ENCODE measurements around the gene FGG.
A peak's percentile ranks its signal among the peaks of the same experiment; 100 is the strongest.

Gene FGG

DNA sequence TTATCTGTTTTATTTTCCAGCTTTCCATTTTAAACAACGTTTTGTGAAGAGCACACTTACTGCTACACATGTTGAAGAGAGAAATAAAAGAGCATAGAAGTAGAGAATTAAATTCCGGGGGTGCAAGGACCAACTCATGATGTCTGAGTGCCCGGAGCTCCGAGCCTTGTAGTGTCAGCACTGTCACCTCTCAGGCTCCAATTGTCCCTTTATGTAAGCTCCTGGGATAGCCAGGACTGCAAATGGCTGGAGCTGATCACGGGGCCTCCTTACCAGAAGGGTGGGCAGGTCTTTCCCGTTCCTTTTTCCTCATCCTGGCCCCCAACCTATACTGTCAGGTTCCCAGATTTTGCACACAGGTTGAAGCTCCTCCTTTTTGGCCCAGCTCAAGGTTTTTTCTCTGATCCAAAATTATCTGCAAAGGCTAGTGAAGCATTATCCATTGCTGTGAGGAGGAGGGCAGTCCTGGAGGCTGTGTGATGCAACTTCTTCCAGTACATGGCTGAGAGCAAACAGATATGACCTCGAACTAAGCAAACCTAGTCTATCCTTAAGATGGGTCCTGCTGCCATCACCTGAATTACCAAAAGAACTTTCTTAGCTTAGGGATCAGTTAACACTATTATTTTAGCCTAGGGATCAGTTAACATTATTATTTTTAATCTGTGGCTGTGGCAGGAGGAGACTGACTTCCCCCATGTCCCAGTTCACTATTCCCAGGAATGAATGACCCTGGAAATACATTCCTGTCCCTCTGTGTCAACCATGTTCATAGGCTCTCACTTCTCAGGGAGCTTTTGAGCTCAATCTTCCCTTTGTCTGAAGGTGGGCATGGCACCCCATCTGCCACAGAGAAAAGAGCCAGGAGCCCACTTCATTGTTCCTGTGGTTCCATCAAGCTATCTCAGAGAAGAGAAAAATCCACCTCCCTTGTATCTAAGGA, at the start of gene FGG:
Gene FGG (minus strand): TSS at position 185 of the 943 bp plus-strand sequence. CDS start 47 bp downstream, at position 138.
- no peaks in the 10 kb centered on the region for H3K27me3 ChIP-seq (ENCODE audit: insufficient read depth, low read length)
- no peaks in the 10 kb centered on the region for H3K9me3 ChIP-seq (ENCODE audit: insufficient read depth, low read depth, low read length)
- H3K27ac ChIP-seq (ENCODE audit: low read length) = no peak within 1 kb of the TSS
- H3K9ac ChIP-seq (ENCODE audit: low read depth, low read length) = no peak within 1 kb of the TSS
- no peak within 1 kb of the TSS for H3K4me3 ChIP-seq (ENCODE audit: low read length)
- H3K36me3 ChIP-seq (ENCODE audit: insufficient read depth, low read depth, low read length) = no peaks in the 10 kb centered on the region
- no peaks in the 10 kb centered on the region for H3K4me1 ChIP-seq (ENCODE audit: insufficient read depth, low read length)

DNA sequence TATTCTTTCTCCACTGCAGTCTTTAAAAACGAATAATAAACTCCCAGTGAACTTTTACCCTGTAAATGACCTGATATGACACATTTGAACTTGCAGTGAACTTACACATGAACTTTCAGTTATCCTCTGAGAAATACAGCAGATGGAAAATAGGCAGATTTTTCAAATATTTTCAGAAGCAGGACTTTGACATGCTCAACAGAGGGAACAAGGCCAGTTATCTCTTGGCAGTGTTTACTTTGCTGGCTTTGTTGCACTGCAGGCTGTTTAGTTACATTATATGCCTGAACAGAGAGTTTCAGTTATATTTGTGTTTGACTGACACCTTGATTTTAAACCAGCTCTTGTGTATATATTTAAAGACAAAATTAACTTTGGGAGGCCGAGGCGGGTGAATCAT, 47.6 kb upstream of the FGG start:
- Histone ChIP-seq H3K9ac (ENCODE audit: low read depth, low read length) (no peak overlapping the region), H3K36me3 (ENCODE audit: insufficient read depth, low read depth, low read length) (no peaks in the 10 kb centered on the region), H3K27ac (ENCODE audit: low read length) (no peak overlapping the region), H3K9me3 (ENCODE audit: insufficient read depth, low read depth, low read length) (no peaks in the 10 kb centered on the region), H3K4me3 (ENCODE audit: low read length) (no peak overlapping the region), H3K4me1 (ENCODE audit: insufficient read depth, low read length) (no peaks in the 10 kb centered on the region), H3K27me3 (ENCODE audit: insufficient read depth, low read length) (no peaks in the 10 kb centered on the region)

DNA sequence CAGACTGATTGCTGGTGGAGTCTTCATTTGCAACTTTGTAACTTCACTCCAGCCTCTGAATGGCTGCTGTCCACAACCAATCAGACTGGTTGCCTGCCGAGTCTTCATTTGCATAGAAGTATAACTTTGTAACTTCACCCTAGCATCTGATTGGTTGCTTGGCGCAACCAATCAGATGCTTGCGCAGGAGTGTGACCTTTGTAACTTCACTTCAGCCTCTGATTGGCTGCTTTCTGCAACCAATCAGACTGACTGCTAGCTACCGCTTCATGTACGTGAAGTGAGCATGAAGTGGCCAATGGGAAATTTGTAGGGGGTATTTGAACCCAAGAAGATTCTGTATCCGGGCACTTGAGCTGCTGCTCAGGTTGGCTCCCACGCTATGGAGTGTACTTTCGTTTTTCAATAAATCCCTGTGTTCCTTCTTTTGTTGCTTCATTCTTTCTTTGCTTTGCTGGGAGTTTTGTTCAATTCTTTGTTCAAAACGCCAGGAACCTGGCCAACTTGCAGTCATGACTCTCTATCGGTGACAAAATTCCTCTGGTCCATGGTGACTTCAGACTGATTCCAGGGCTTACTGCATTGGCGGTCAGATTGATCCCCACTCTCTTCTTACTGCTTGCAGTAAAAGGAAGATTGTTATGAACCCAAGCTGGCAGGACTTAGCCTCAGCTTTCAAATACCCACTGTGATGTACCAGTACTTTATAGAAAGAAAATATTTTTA, 46.4 kb upstream of the FGG start:
- Histone ChIP-seq H3K27me3 (ENCODE audit: insufficient read depth, low read length) (no peaks in the 10 kb centered on the region), H3K36me3 (ENCODE audit: insufficient read depth, low read depth, low read length) (no peaks in the 10 kb centered on the region), H3K9me3 (ENCODE audit: insufficient read depth, low read depth, low read length) (no peaks in the 10 kb centered on the region), H3K27ac (ENCODE audit: low read length) (no peak overlapping the region), H3K4me3 (ENCODE audit: low read length) (no peak overlapping the region), H3K4me1 (ENCODE audit: insufficient read depth, low read length) (no peaks in the 10 kb centered on the region), H3K9ac (ENCODE audit: low read depth, low read length) (no peak overlapping the region)

DNA sequence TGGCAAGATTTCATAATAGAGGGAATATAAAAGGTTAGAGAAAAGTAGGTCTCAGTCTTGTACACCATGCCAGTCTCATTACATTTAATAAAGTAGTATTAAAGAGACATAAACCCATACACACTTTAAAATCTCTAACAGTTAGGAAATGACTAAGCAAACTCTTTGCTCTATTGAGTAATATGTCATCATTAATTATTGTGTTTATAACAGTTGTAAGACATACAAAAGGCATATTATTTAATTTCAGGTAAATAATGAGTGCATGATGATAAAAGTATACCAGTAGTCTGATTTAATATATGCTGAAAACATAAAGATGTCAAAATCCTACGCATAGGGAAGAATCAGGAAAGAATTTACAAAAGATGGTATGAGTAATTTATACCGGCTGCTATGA, 31.0 kb upstream of the FGG start:
- H3K27me3 ChIP-seq (ENCODE audit: insufficient read depth, low read length) = no peaks in the 10 kb centered on the region
- H3K4me3 ChIP-seq (ENCODE audit: low read length) = no peak overlapping the region
- no peaks in the 10 kb centered on the region for H3K36me3 ChIP-seq (ENCODE audit: insufficient read depth, low read depth, low read length)
- H3K9ac ChIP-seq (ENCODE audit: low read depth, low read length) = no peak overlapping the region
- H3K27ac ChIP-seq (ENCODE audit: low read length) = no peak overlapping the region
- H3K9me3 ChIP-seq (ENCODE audit: insufficient read depth, low read depth, low read length) = no peaks in the 10 kb centered on the region
- H3K4me1 ChIP-seq (ENCODE audit: insufficient read depth, low read length) = no peaks in the 10 kb centered on the region

- Histone ChIP-seq H3K4me3 (ENCODE audit: low read length) (no peak overlapping the region), H3K9ac (ENCODE audit: low read depth, low read length) (no peak overlapping the region), H3K9me3 (ENCODE audit: insufficient read depth, low read depth, low read length) (no peaks in the 10 kb centered on the region), H3K27me3 (ENCODE audit: insufficient read depth, low read length) (no peaks in the 10 kb centered on the region), H3K36me3 (ENCODE audit: insufficient read depth, low read depth, low read length) (no peaks in the 10 kb centered on the region), H3K27ac (ENCODE audit: low read length) (no peak overlapping the region), H3K4me1 (ENCODE audit: insufficient read depth, low read length) (no peaks in the 10 kb centered on the region)
These were observed 30.0 kb upstream of the FGG start for GRCh38 chr4:154642373-154643009.

DNA sequence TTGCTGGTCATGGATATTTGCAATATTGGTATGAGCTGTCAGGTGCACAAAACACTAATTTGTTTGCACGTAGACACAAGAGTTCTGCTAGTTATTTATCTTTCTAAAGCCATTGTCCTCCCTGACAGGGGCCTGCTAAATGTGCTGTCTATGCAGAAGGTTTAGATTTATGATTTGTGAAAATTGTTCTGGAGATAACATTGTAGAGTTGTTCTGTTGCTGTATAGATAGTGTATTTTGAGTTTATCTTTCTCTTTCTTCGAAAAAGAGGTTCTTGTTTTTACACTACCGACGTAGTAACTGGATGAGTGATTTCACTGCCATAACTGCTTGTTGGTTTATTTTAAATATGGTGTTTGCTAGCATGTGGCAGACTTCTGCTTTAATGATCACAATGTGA, 28.5 kb upstream of the FGG start:
- no peaks in the 10 kb centered on the region for H3K9me3 ChIP-seq (ENCODE audit: insufficient read depth, low read depth, low read length)
- H3K9ac ChIP-seq (ENCODE audit: low read depth, low read length) = no peak overlapping the region
- H3K27ac ChIP-seq (ENCODE audit: low read length) = no peak overlapping the region
- no peak overlapping the region for H3K4me3 ChIP-seq (ENCODE audit: low read length)
- H3K4me1 ChIP-seq (ENCODE audit: insufficient read depth, low read length) = no peaks in the 10 kb centered on the region
- no peaks in the 10 kb centered on the region for H3K36me3 ChIP-seq (ENCODE audit: insufficient read depth, low read depth, low read length)
- no peaks in the 10 kb centered on the region for H3K27me3 ChIP-seq (ENCODE audit: insufficient read depth, low read length)

DNA sequence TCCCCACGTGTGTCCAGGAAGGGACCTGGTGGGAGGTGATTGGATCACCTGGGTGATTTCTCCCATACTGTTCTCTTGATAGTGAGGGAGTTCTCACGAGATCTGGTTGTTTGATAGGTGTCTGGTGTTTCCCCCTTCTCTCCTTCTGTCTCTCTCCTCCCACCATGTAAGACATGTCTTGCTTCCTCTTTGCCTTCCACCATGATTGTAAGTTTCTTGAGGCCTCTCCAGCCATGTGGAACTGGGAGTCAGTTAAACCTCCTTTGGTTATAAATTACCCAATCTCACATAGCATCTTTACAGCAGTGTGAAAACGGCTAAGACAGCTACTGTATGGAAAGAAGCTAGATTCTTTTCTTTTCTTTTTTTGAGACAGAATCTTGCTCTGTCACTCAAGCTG, 21.6 kb upstream of the FGG start:
- no peaks in the 10 kb centered on the region for H3K36me3 ChIP-seq (ENCODE audit: insufficient read depth, low read depth, low read length)
- H3K4me1 ChIP-seq (ENCODE audit: insufficient read depth, low read length) = peaks cover 3% of the 10 kb centered on the region; the same call in 1 of the 2 replicates
- no peak overlapping the region for H3K4me3 ChIP-seq (ENCODE audit: low read length)
- H3K27ac ChIP-seq (ENCODE audit: low read length) = no peak overlapping the region
- H3K9me3 ChIP-seq (ENCODE audit: insufficient read depth, low read depth, low read length) = no peaks in the 10 kb centered on the region
- H3K9ac ChIP-seq (ENCODE audit: low read depth, low read length) = no peak overlapping the region
- H3K27me3 ChIP-seq (ENCODE audit: insufficient read depth, low read length) = no peaks in the 10 kb centered on the region

GRCh38 chr4:154631828-154632227, 19.4 kb upstream of the FGG start:
- H3K36me3 ChIP-seq (ENCODE audit: insufficient read depth, low read depth, low read length) = no peaks in the 10 kb centered on the region
- no peak overlapping the region for H3K9ac ChIP-seq (ENCODE audit: low read depth, low read length)
- H3K4me1 ChIP-seq (ENCODE audit: insufficient read depth, low read length) = peaks cover 3% of the 10 kb centered on the region; the same call in 1 of the 2 replicates
- no peak overlapping the region for H3K27ac ChIP-seq (ENCODE audit: low read length)
- no peak overlapping the region for H3K4me3 ChIP-seq (ENCODE audit: low read length)
- no peaks in the 10 kb centered on the region for H3K9me3 ChIP-seq (ENCODE audit: insufficient read depth, low read depth, low read length)
- peaks cover 19% of the 10 kb centered on the region for H3K27me3 ChIP-seq (ENCODE audit: insufficient read depth, low read length)

DNA sequence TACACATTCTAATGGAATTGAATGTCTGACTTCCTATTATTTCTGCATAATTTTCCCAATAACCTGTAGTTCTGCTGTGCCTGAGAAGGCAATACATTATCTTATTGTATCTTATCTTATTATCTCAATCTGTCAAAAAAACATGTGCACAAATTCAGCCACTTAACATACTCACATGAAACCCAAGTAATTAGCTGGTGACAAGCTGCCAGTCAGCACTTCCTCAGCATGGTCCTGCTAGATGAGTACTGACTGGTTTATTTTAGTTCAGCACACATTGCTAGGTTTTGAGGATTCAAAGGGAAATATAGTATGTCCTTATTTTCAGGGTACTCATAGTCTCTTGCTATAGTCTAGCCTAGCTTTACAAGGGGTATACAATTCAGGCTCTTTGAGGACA, 17.9 kb upstream of the FGG start:
- peaks cover 3% of the 10 kb centered on the region; the same call in 1 of the 2 replicates for H3K4me1 ChIP-seq (ENCODE audit: insufficient read depth, low read length)
- H3K4me3 ChIP-seq (ENCODE audit: low read length) = no peak overlapping the region
- H3K9me3 ChIP-seq (ENCODE audit: insufficient read depth, low read depth, low read length) = no peaks in the 10 kb centered on the region
- peaks cover 34% of the 10 kb centered on the region for H3K27me3 ChIP-seq (ENCODE audit: insufficient read depth, low read length)
- no peak overlapping the region for H3K9ac ChIP-seq (ENCODE audit: low read depth, low read length)
- H3K27ac ChIP-seq (ENCODE audit: low read length) = no peak overlapping the region
- no peaks in the 10 kb centered on the region for H3K36me3 ChIP-seq (ENCODE audit: insufficient read depth, low read depth, low read length)

- Histone ChIP-seq H3K27me3 (ENCODE audit: insufficient read depth, low read length) (peaks cover 37% of the 10 kb centered on the region), H3K9ac (ENCODE audit: low read depth, low read length) (peak overlapping the region; percentile 61; the same call in 1 of the 2 replicates), H3K9me3 (ENCODE audit: insufficient read depth, low read depth, low read length) (no peaks in the 10 kb centered on the region), H3K27ac (ENCODE audit: low read length) (no peak overlapping the region), H3K4me3 (ENCODE audit: low read length) (peak overlapping the region; percentile 80), H3K36me3 (ENCODE audit: insufficient read depth, low read depth, low read length) (no peaks in the 10 kb centered on the region), H3K4me1 (ENCODE audit: insufficient read depth, low read length) (no peaks in the 10 kb centered on the region; the same call in 1 of the 2 replicates)
These were observed 14.5 kb upstream of the FGG start for GRCh38 chr4:154626793-154627484.

- H3K27ac ChIP-seq (ENCODE audit: low read length) = no peak overlapping the region
- no peaks in the 10 kb centered on the region; the same call in 1 of the 2 replicates for H3K4me1 ChIP-seq (ENCODE audit: insufficient read depth, low read length)
- no peak overlapping the region; the same call in 1 of the 2 replicates for H3K4me3 ChIP-seq (ENCODE audit: low read length)
- H3K9me3 ChIP-seq (ENCODE audit: insufficient read depth, low read depth, low read length) = no peaks in the 10 kb centered on the region
- H3K27me3 ChIP-seq (ENCODE audit: insufficient read depth, low read length) = peaks cover 37% of the 10 kb centered on the region
- no peak overlapping the region for H3K9ac ChIP-seq (ENCODE audit: low read depth, low read length)
- no peaks in the 10 kb centered on the region for H3K36me3 ChIP-seq (ENCODE audit: insufficient read depth, low read depth, low read length)
These were observed 13.5 kb upstream of the FGG start for GRCh38 chr4:154625971-154626370.

Data from iPS-20b (cell line).